ENCODE measurements around the gene PLA2G4F.

Gene PLA2G4F

GRCh38 chr15:42163291-42163690, 6.9 kb upstream of the PLA2G4F start:
- no peak for DNase-seq

GRCh38 chr15:42160136-42160535, 3.7 kb upstream of the PLA2G4F start:
- no peak for DNase-seq

- no peak for DNase-seq
These were observed 3.1 kb upstream of the PLA2G4F start for GRCh38 chr15:42159381-42160015.

GRCh38 chr15:42158941-42159340, 2.5 kb upstream of the PLA2G4F start:
- no peak for DNase-seq

DNA sequence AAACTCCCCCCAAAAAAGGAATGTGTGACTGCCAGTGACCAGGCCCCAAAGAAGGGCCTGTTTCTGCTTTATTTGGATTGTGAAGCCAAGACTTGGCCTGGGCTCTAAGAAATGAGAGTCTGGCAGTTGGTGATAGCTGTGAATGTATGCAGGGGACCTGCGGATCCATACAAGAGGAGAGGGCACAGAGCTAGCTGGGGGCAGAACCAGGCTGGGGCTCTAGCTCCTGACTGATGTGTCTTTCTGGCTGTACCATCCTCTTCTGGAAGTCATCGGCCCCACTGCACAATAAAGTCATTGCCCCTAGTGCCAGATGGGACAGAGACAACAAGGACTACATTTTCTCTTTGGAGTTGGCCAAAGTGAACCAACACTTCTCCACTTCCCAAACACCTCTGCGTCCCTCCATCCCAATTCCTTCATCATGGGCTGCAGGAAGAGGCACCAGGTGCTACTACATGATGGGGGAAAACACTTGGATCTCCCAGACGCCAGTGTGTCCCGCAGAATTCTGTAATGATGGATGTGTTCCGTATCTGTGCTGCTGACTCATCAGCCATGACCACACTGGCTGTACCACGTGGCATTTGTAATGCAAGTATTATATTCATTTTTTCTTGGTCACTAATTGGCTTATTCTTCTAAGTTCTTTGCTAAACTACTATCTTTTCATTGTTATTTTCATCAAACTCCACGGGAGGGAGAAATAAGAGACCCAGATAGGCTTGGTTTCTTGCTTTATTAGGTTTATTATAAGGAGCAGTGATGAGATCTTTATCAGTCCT, 1.7 kb upstream of the PLA2G4F start:
- DNase-seq, result no peak

GRCh38 chr15:42157381-42157780, 945 bp upstream of the PLA2G4F start:
- no peak for DNase-seq

- DNase-seq, result no peak
These were observed 742 bp downstream of the PLA2G4F start for GRCh38 chr15:42155546-42156242.

GRCh38 chr15:42154956-42155355, 1.5 kb downstream of the PLA2G4F start:
- DNase-seq, result no peak

GRCh38 chr15:42154212-42154941, 2.1 kb downstream of the PLA2G4F start:
- DNase-seq, result no peak

DNA sequence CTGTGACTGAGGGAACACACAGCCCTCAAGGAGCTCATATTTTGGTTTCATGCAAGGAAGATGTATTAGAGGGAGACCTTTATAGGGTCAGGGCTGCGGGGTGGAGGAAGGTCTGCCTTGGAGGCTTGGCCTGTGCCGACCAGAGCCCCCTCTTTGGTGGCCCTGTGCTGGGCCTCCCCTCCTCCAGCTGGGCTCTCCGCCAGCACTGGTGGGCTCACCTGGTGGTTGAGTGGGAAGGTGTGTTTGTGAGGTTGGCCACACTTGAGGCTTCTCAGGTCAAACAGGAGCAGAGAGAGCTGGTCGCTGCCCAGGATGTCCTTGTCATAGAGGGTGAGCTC, 2.6 kb downstream of the PLA2G4F start:
- DNase-seq, result no peak

DNA sequence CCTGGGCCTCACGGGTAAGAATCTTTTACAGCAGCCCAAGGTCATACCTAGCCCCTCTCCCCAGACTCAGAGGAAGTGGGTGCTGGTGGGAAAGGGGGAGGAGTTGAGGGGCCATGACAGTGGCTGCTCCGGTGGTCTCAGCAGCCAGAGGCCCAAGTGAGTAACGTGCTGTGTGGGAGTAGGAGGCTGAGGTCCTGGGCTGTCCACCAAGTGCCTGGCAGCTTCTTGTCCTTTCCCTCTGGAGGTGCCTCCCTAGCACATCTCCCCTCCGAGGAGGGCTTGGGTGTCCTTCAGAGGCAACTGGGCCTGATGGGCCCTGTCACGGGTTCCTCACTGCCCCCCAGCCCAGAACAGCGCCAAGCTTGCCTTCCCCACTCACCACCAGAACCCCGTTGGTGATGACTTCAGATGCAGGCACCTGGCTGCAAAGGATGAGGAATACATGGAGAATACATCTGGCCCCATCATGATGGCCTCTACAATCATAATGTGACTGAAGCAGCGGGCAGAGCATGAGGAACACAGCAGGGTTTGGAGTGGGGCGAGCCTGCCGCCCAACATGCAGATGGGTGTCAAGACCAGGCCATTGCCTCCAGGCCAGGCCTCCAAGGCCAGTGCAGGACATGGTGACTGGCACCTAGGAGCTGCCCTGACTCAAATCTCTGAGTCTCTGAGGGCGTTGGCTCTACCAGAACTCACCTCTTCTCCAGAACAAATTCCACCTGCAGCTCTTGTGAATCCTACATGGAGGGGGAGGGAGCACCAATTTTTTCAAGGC, 3.3 kb downstream of the PLA2G4F start:
- DNase-seq, result no peak

- no peak for DNase-seq
These were observed 4.1 kb downstream of the PLA2G4F start for GRCh38 chr15:42152196-42152920.

GRCh38 chr15:42151736-42152135, 4.7 kb downstream of the PLA2G4F start:
- DNase-seq, result no peak

- no peak for DNase-seq
These were observed 5.3 kb downstream of the PLA2G4F start for GRCh38 chr15:42151141-42151561.

GRCh38 chr15:42150219-42150970, 6.0 kb downstream of the PLA2G4F start:
- DNase-seq, result no peak

DNA sequence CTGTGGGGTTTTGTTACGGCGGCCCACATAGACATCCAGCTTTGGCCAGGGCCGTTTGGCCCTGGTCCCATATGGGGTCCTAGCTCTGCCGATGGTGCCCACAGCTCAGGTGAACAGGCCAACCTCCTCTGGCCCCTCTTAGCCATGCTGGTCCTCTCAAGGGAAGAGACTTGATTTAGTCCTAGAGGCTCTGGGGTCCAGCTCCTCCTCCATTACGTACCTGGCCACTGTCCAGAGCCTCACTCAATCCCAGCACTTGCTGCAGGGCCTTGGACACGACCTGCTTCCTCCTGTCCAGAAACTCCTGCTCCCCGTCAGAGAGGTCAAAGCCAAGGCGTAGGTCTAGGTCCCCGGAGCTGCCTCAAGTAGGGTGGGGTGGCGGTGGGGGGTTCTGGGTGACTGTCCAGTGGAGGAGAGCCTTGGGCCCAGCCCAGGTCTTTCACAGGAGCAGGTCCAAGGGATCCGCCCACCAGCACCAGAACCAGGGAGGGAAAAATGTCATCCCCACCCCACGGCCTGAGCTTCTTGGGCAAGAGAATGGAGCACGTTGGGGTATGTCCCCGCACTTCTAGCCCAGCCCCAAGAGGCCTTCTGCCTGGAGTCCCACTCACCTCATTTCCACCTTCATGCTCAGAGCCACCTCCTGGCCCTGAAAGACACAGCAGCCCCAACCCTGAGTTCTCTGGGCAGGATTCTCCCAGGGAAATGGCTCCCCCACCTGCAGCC, 6.8 kb downstream of the PLA2G4F start:
- DNase-seq, result no peak

- DNase-seq, result no peak
These were observed 7.5 kb downstream of the PLA2G4F start for GRCh38 chr15:42148808-42149492.

DNA sequence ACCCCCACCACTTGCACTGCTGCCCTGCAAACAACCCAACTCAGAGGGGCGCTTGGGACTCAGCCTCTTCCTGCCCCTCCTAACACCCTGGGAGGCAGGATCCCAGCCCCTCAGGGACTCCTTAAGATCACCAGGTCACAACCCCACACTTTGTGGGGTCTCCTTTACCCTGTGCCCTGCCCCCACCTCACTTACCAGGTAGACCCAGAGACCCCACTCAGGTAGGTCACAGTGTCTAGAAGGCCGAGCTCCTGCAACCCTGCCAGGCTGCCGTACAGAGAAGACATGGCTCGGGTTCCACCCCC, 9.1 kb downstream of the PLA2G4F start:
- DNase-seq, result no peak

GRCh38 chr15:42146551-42147430, 9.6 kb downstream of the PLA2G4F start:
- DNase-seq, result no peak

Data from NCI-H1436 treated with DMSO at 0.1 percent for 48 hours (cell line).